Airway epithelial cell (primary cell): ENCODE measurements around the gene UBE2J2. TPM values are rescaled to one million over a fixed set of nuclear protein-coding genes. Genes with fewer than 3 reads are reported as not detected.

Experiments
- total RNA-seq: library from RNA; depleted of rRNA; stranded (reverse); fragments of >200 nt; gene quantifications from 2 replicates; pipeline ENCODE4 v1.2.3, GENCODE V29; 2015

The UBE2J2 gene
- total RNA-seq: 43.3 and 56.1 TPM in 2 replicates

DNA sequence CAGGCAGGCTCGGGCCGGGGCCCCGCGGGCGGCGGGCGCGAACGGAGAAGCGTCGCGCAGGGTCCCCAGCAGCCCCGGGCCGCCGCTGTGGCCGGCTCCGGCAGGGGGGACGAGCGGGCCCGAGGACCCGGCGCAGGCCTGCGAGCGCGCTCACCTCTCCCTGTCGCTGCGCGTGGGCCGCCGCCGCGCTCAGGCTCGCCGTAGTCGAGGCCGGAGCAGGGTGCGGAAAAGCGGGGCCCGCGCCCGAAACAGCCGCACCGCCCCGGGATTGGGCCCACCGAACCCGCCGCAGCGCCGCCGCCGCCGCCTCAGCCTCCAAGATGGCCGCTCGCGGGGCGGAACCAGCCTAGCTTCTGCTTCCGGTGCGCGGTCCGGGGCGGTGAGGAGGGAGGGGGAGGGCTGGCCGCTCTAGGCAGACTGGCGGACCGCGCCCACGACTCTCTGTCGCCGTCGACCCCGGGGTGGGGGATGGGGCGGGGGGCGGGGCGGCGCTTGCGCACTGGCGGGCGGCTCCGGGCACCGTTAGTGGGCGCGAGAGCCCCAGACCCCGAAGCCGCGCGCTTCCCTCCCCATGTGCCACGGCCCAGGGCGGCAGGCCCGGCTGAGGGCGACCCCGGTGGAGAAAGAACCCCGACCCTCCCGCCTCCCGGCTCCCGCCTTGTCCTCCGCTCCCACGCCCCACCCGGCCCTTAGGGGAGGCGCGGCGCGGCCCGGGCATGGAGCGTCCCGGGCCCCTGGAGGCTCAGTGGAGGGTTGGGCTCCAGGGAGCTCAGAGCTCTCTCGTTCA is at the start of gene UBE2J2:
TSS of gene UBE2J2 (minus strand) at position 343 of the 787 bp plus-strand sequence. CDS start 5,862 bp downstream, outside the sequence.

DNA sequence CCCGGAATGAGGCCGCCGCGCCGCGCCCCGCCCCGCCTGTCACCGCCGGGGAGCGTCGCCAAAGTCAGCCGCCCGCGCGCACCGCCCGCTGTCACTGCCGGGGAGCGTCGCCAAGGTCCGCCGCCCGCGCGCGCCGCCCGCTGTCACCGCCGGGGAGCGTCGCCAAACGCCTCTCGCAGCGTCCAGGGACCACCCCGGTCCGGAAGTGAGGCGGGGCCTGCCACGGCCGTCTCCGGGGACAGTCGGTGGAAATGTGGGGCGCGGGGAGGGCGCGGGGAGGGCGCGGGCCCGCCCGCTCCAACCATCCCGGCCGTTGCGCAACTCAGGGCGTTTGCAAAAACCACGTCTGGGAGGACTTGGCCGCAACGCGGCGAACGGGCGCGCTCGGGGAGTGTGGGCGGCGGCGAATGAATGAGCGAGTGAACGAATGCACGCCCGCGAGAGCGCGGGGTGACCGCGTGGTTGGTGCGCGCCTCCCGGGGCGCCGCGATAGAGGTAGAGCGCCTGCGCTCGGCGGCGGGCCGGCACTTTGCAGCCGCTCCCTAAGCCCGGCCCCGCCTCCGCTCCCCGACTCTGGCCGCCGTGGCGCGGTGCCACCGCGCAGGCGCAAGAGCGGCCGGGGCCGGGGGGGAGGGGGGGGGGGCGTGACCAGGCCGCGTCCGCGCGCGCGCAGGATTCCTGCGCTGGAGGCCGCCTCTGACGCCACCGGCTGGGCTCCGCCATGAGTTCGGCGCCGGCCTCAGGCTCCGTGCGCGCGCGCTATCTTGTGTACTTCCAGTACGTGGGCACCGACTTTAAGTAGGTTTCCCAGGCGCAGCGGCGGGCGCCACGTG is 34.5 kb upstream of the UBE2J2 start, which contains the start of the genes ACAP3 and PUSL1:
TSS of gene ACAP3 (minus strand) at position 8 of the 833 bp plus-strand sequence. CDS start 115 bp downstream, outside the sequence.
TSS of gene PUSL1 (plus strand) at position 675 of the 833 bp plus-strand sequence. CDS start at position 722, 47 bp downstream.

GRCh38 chr1:1246577-1247340 is 26.9 kb downstream of the UBE2J2 start, which contains the start of gene C1QTNF12:
TSS of gene C1QTNF12 (minus strand) at chr1:1246722. CDS start at chr1:1246690, 32 bp downstream.

DNA sequence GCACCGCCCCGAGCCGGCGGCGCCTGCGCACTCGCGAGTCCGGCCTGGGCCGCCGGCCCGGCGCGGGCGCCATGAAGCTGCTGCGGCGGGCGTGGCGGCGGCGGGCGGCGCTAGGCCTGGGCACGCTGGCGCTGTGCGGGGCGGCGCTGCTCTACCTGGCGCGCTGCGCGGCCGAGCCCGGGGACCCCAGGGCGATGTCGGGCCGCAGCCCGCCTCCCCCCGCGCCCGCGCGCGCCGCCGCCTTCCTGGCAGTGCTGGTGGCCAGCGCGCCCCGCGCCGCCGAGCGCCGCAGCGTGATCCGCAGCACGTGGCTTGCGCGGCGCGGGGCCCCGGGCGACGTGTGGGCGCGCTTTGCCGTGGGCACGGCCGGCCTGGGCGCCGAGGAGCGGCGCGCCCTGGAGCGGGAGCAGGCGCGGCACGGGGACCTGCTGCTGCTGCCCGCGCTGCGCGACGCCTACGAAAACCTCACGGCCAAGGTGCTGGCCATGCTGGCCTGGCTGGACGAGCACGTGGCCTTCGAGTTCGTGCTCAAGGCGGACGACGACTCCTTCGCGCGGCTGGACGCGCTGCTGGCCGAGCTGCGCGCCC is 41.4 kb downstream of the UBE2J2 start, which contains the start of gene B3GALT6:
TSS of gene B3GALT6 (plus strand) at position 30 of the 588 bp plus-strand sequence. CDS start at position 72, 42 bp downstream.

DNA sequence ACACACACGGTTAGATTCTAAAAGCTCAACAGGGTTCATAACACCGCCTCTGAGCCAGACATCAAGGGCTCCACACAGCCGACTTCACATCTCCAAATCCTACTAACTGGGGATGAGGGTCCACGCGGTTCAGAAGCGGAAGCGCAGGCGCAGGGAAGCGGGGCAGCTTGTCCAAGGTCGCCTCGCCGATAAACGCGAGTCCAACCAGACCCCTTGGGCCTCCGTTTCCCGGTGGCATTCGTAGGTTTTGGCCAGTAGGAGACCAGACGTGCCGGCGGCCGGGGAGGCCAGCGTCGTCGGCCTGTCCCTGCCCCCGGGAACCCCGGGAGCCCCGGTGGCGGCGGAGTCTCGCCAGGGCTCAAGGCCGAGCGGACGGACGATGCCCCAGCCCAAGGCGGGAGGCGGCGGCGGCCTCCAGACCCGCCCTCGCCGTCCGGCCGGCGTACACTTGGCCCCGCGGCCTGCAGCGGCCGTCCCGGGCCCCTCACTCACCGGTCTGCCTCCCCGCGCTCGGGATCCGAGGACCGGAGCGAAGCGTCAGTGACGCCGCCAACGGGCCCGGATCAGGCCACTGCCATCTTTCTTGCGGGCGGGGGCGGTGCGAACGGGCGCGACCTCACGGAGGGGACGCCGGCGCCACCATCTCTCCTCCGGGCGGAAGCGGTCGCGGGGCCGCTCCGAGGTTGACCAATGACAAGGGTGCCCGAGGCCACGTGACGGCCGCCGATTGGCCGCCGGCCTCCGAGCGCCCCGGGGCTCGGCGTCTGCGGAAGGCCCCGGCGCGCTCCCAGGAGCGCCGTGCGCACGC is 42.0 kb downstream of the UBE2J2 start, which contains the start of gene SDF4:
TSS of gene SDF4 (minus strand) at position 602 of the 808 bp plus-strand sequence. CDS start 3,229 bp downstream, outside the sequence.

DNA sequence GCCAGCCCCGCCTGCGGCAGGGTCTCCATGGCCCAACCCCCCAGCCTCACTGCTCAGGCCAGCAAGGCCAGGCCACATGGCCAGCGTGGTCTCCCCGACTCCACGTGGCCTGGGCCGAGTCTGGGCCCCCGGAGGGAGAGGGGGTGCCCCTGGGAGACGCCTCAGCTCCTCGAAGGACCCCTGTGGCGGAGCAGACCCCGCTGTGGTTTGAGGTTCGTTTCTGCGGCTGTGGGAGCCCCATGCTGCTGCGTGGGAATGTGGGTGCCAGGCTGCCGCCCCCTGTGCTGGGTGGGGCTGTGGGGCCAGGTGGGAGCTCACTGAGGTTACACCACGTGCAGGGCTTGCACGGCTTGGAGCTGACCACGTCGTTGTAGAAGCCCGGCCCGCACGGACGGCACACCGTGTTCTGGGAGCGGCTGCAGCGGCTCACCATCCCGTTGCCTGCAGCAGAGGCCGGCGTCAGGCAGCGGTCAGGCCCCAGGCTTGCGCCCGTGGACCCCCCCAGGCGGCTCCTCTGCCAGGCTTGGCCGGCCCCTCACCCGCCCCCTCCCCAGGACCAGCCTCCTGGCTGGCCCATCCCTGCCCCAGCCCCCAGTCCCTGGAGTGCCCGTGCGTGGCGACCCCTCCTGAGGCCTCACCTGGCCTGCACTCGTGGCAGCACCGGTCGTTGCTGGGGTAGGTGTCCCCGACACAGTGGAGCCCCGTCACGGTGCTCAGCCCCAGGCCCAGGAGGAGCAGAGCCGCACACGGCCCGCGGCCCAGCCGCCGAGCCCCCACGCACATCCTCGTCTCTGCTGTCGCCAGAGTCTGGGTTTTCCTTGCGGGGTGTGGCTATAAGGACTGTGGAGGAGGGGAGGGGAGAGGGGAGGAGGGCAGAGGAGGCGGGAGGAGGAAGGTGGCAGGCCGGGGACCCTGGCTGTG is 60.0 kb downstream of the UBE2J2 start, which contains the start of gene TNFRSF4:
TSS of gene TNFRSF4 (minus strand) at position 809 of the 921 bp plus-strand sequence. CDS start at position 783, 26 bp downstream.

DNA sequence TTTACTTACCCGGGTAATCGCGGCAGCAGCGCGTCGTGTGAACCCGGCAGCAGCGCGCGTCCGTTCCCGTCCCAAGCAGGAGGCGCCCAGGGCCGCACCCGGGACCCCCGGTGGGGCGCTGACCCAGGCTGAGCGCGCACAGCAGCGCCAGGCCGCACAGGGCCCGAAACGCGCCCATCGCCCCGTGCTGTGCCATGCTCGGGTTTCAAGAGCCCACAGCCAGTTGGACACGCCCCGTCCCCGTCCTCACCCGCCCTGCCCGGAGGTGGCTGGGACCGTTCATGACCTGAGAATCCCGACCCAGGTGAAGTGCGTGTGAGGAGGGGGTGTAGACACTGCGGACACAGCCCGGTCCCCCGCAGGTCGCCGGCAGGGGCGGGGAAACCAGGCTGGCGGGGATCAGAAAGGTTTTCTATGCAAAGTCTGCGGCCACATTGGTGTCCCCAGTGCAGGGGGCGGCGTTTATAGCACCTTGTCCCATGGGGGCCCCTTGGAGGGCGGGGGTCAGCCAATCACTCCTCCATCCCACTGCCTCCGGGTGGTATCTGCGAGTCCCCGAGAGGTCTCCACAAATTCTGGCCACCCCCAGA is 67.2 kb downstream of the UBE2J2 start, which contains the start of gene TNFRSF18:
TSS of gene TNFRSF18 (minus strand) at position 217 of the 590 bp plus-strand sequence. CDS start at position 196, 21 bp downstream.

Other genes starting within 250 kb of the UBE2J2 start
- 1.3 and 2.2 TPM in 2 replicates for gene RNF223, start 199.5 kb downstream of the UBE2J2 start, total RNA-seq
- 12.7 and 22.9 TPM in 2 replicates for gene C1orf159, start 157.8 kb downstream of the UBE2J2 start, total RNA-seq
- not detected in 2 replicates for gene TTLL10, start 100.0 kb downstream of the UBE2J2 start, total RNA-seq
- gene TNFRSF18, start 67.3 kb downstream of the UBE2J2 start, total RNA-seq: 0.63 and 0.98 TPM in 2 replicates
- not detected in 2 replicates for gene TNFRSF4, start 59.7 kb downstream of the UBE2J2 start, total RNA-seq
- 130 TPM in 2 replicates for gene SDF4, start 41.9 kb downstream of the UBE2J2 start, total RNA-seq
- gene B3GALT6, start 41.6 kb downstream of the UBE2J2 start, total RNA-seq: 23.6 and 24.7 TPM in 2 replicates
- gene C1QTNF12, start 27.1 kb downstream of the UBE2J2 start, total RNA-seq: 0.71 and 1.1 TPM in 2 replicates
- gene SCNN1D, start 6.6 kb upstream of the UBE2J2 start, total RNA-seq: 0.09 and 0.21 TPM in 2 replicates
- 33.2 and 37.7 TPM in 2 replicates for gene ACAP3, start 34.1 kb upstream of the UBE2J2 start, total RNA-seq
- 63.3 and 72.2 TPM in 2 replicates for gene PUSL1, start 34.7 kb upstream of the UBE2J2 start, total RNA-seq
- 72.1 and 85.8 TPM in 2 replicates for gene INTS11, start 50.8 kb upstream of the UBE2J2 start, total RNA-seq
- gene CPTP, start 50.9 kb upstream of the UBE2J2 start, total RNA-seq: 41.8 and 48.7 TPM in 2 replicates
- 0.05 and 0.07 TPM in 2 replicates for gene TAS1R3, start 57.4 kb upstream of the UBE2J2 start, total RNA-seq
- gene DVL1, start 75.6 kb upstream of the UBE2J2 start, total RNA-seq: 81.8 and 99.3 TPM in 2 replicates
- 1.6 and 4.9 TPM in 2 replicates for gene MXRA8, start 84.7 kb upstream of the UBE2J2 start, total RNA-seq
- 213 and 230 TPM in 2 replicates for gene AURKAIP1, start 101.4 kb upstream of the UBE2J2 start, total RNA-seq
- 48.4 and 60.6 TPM in 2 replicates for gene CCNL2, start 125.5 kb upstream of the UBE2J2 start, total RNA-seq
- 173 and 184 TPM in 2 replicates for gene MRPL20, start 133.4 kb upstream of the UBE2J2 start, total RNA-seq
- gene ANKRD65, start 147.4 kb upstream of the UBE2J2 start, total RNA-seq: 21.4 and 24.3 TPM in 2 replicates
- 91.6 and 96.3 TPM in 2 replicates for gene VWA1, start 161.8 kb upstream of the UBE2J2 start, total RNA-seq
- 0.14 TPM in 1 of 2 replicates, not detected in the other for gene ATAD3C, start 175.8 kb upstream of the UBE2J2 start, total RNA-seq
- 30.3 and 34.1 TPM in 2 replicates for gene ATAD3B, start 197.9 kb upstream of the UBE2J2 start, total RNA-seq
- 56.8 and 65.5 TPM in 2 replicates for gene ATAD3A, start 238.3 kb upstream of the UBE2J2 start, total RNA-seq